HEK293 (cell line): ENCODE results near the gene NEAT1.

ENCODE experiments used
- CTCF ChIA-PET: fragments of 350-600 bp; formaldehyde crosslinking; extraction: SDS; loops from one replicate; lab custom pipeline; 2021; ENCODE audit warnings: antibody characterized with exemption; lab: Yijun Ruan, JAX
- POLR2A ChIA-PET: fragments of 300-600 bp; formaldehyde crosslinking; extraction: SDS; loops from one replicate; lab custom pipeline; 2020; ENCODE audit warnings: antibody characterized with exemption, inconsistent platforms; lab: Yijun Ruan, JAX
- H3K27ac ChIP-seq: fragments of 200-500 bp; sonication (Bioruptor generic); 2 replicates; pipeline ENCODE4 v1.5.1; 2014; ENCODE audit warnings: low read depth, low read length, control low read depth, inconsistent platforms; ENCODE audit errors: extremely low read depth
- H3K36me3 ChIP-seq, 2 experiments: fragments of 200-500 bp in 1 of 2; sonication (Bioruptor generic) in 1 of 2; 1 replicate in 1 of 2; 2 replicates in 1 of 2; pipeline ENCODE4 v1.5.1; 2014 to 2017; ENCODE audit warnings: inconsistent platforms in 2 of 2, low read length in 2 of 2; ENCODE audit not compliant: control insufficient read depth in 2 of 2, insufficient read depth in 1 of 2
- H3K4me1 ChIP-seq: fragments of 200-500 bp; sonication (Bioruptor generic); 2 replicates; pipeline ENCODE4 v1.5.1; 2014; ENCODE audit warnings: mild to moderate bottlenecking, low read length, inconsistent platforms; ENCODE audit not compliant: control insufficient read depth, insufficient read depth
- H3K4me3 ChIP-seq: 2 replicates; pipeline ENCODE4 v1.5.1; 2011; ENCODE audit warnings: low read depth, mild to moderate bottlenecking, control low read depth, low read length, moderate library complexity
- H3K9me3 ChIP-seq: fragments of 200-500 bp; sonication (Bioruptor generic); 2 replicates; pipeline ENCODE4 v1.5.1; 2014; ENCODE audit warnings: low read depth, low read length, inconsistent platforms; ENCODE audit not compliant: control insufficient read depth, insufficient read depth
- FEZF1 ChIP-seq: fragments of 450-650 bp; formaldehyde crosslinking; IDR thresholded peaks from 2 replicates; pipeline ENCODE4 v1.5.1; 2016; ENCODE audit warnings: missing biosample characterization, missing genetic modification characterization
- HOXC10 ChIP-seq: sonication (generic); formaldehyde crosslinking; IDR thresholded peaks from 2 replicates; pipeline ENCODE4 v1.8.1; 2023; ENCODE audit warnings: mild to moderate bottlenecking, missing genetic modification reagents
- KLF1 ChIP-seq: fragments of 450-650 bp; formaldehyde crosslinking; IDR thresholded peaks from 2 replicates; pipeline ENCODE4 v1.5.1; 2016; ENCODE audit warnings: missing biosample characterization, missing genetic modification characterization
- SCRT1 ChIP-seq: fragments of 450-650 bp; formaldehyde crosslinking; IDR thresholded peaks from 2 replicates; pipeline ENCODE4 v1.5.1; 2016; ENCODE audit warnings: missing biosample characterization, missing genetic modification characterization, borderline replicate concordance
- ZBTB48 ChIP-seq: fragments of 450-650 bp; formaldehyde crosslinking; IDR thresholded peaks from 2 replicates; pipeline ENCODE4 v1.5.1; 2016; ENCODE audit warnings: missing biosample characterization, missing genetic modification characterization
- ZNF10 ChIP-seq: fragments of 450-650 bp; formaldehyde crosslinking; IDR thresholded peaks from 2 replicates; pipeline ENCODE4 v1.5.1; 2017; ENCODE audit warnings: missing biosample characterization, missing genetic modification characterization
- ZNF140 ChIP-seq: fragments of 450-650 bp; formaldehyde crosslinking; IDR thresholded peaks from 2 replicates; pipeline ENCODE4 v1.5.1; 2016; ENCODE audit warnings: missing biosample characterization, missing genetic modification characterization
- ZNF148 ChIP-seq: fragments of 450-650 bp; formaldehyde crosslinking; IDR thresholded peaks from 2 replicates; pipeline ENCODE4 v1.5.0; 2017; ENCODE audit warnings: missing biosample characterization, missing genetic modification characterization, borderline replicate concordance
- ZNF155 ChIP-seq: fragments of 450-650 bp; formaldehyde crosslinking; IDR thresholded peaks from 2 replicates; pipeline ENCODE4 v1.5.1; 2016; ENCODE audit warnings: missing biosample characterization, missing genetic modification characterization
- ZNF169 ChIP-seq: fragments of 450-650 bp; formaldehyde crosslinking; IDR thresholded peaks from 2 replicates; pipeline ENCODE4 v1.5.1; 2016; ENCODE audit warnings: missing biosample characterization, missing genetic modification characterization
- ZNF221 ChIP-seq: fragments of 450-650 bp; formaldehyde crosslinking; IDR thresholded peaks from 2 replicates; pipeline ENCODE4 v1.5.1; 2017; ENCODE audit warnings: missing biosample characterization, missing genetic modification characterization, borderline replicate concordance
- ZNF26 ChIP-seq: fragments of 450-650 bp; formaldehyde crosslinking; IDR thresholded peaks from 2 replicates; pipeline ENCODE4 v1.5.1; 2016; ENCODE audit warnings: missing biosample characterization, missing genetic modification characterization
- ZNF311 ChIP-seq: fragments of 450-650 bp; formaldehyde crosslinking; IDR thresholded peaks from 2 replicates; pipeline ENCODE4 v1.5.1; 2017; ENCODE audit warnings: missing biosample characterization, missing genetic modification characterization, borderline replicate concordance
- ZNF366 ChIP-seq: fragments of 450-650 bp; formaldehyde crosslinking; conservative IDR thresholded peaks from 2 replicates; pipeline ENCODE4 v1.5.1; 2016; ENCODE audit warnings: missing biosample characterization, missing genetic modification characterization
- ZNF391 ChIP-seq: fragments of 450-650 bp; formaldehyde crosslinking; IDR thresholded peaks from 2 replicates; pipeline ENCODE4 v1.5.1; 2016; ENCODE audit warnings: low read depth, missing biosample characterization, missing genetic modification characterization, borderline replicate concordance
- ZNF449 ChIP-seq: fragments of 450-650 bp; formaldehyde crosslinking; IDR thresholded peaks from 2 replicates; pipeline ENCODE4 v1.5.1; 2017; ENCODE audit warnings: missing biosample characterization, mild to moderate bottlenecking, missing genetic modification characterization, moderate library complexity
- ZNF501 ChIP-seq: fragments of 450-650 bp; formaldehyde crosslinking; IDR thresholded peaks from 2 replicates; pipeline ENCODE4 v1.5.1; 2016; ENCODE audit warnings: missing biosample characterization, missing genetic modification characterization
- ZNF510 ChIP-seq: fragments of 450-650 bp; formaldehyde crosslinking; IDR thresholded peaks from 2 replicates; pipeline ENCODE4 v1.5.1; 2018; ENCODE audit warnings: mild to moderate bottlenecking, missing genetic modification characterization, missing biosample characterization; ENCODE audit not compliant: insufficient replicate concordance
- ZNF544 ChIP-seq: fragments of 450-650 bp; formaldehyde crosslinking; IDR thresholded peaks from 2 replicates; pipeline ENCODE4 v1.5.0; 2017; ENCODE audit warnings: missing biosample characterization, missing genetic modification characterization
- ZNF555 ChIP-seq: fragments of 450-650 bp; formaldehyde crosslinking; conservative IDR thresholded peaks from 2 replicates; pipeline ENCODE4 v1.5.1; 2017; ENCODE audit warnings: missing biosample characterization, mild to moderate bottlenecking, missing genetic modification characterization, inconsistent platforms
- ZNF560 ChIP-seq: fragments of 450-650 bp; formaldehyde crosslinking; IDR thresholded peaks from 2 replicates; pipeline ENCODE4 v1.5.1; 2017; ENCODE audit warnings: missing biosample characterization, missing genetic modification characterization, borderline replicate concordance
- ZNF600 ChIP-seq: fragments of 450-650 bp; formaldehyde crosslinking; IDR thresholded peaks from 2 replicates; pipeline ENCODE4 v1.5.1; 2016; ENCODE audit warnings: missing biosample characterization, missing genetic modification characterization
- ZNF792 ChIP-seq: fragments of 450-650 bp; formaldehyde crosslinking; IDR thresholded peaks from 2 replicates; pipeline ENCODE4 v1.5.1; 2016; ENCODE audit warnings: missing biosample characterization, missing genetic modification characterization
- ZXDB ChIP-seq: fragments of 450-650 bp; formaldehyde crosslinking; IDR thresholded peaks from 2 replicates; pipeline ENCODE4 v1.5.1; 2016; ENCODE audit warnings: missing biosample characterization, missing genetic modification characterization
- TF ChIP-seq, protein P1 (sequence below): fragments of 450-650 bp; formaldehyde crosslinking; IDR thresholded peaks from 2 replicates; pipeline ENCODE4 v1.5.1; 2016; ENCODE audit warnings: missing biosample characterization, missing genetic modification characterization
- TF ChIP-seq, protein P2 (sequence below): fragments of 450-650 bp; formaldehyde crosslinking; IDR thresholded peaks from 2 replicates; pipeline ENCODE4 v1.5.1; 2016; ENCODE audit warnings: missing biosample characterization, missing genetic modification characterization

NEAT1 gene

GRCh38 chr11:65402790-65403189 is 19.8 kb upstream of the NEAT1 start (continued):
- TF ChIP-seq ZNF26 (tag by site-specific recombination) (no peak), ZNF544 (no peak), ZNF10 (tag by site-specific recombination) (no peak), ZNF221 (tag by site-specific recombination) (no peak), ZNF555 (tag by site-specific recombination) (no peak), ZNF311 (tag by site-specific recombination) (no peak), ZNF449 (tag by site-specific recombination) (no peak), SCRT1 (tag by site-specific recombination) (no peak)
- TF ChIP-seq, protein P1, sequence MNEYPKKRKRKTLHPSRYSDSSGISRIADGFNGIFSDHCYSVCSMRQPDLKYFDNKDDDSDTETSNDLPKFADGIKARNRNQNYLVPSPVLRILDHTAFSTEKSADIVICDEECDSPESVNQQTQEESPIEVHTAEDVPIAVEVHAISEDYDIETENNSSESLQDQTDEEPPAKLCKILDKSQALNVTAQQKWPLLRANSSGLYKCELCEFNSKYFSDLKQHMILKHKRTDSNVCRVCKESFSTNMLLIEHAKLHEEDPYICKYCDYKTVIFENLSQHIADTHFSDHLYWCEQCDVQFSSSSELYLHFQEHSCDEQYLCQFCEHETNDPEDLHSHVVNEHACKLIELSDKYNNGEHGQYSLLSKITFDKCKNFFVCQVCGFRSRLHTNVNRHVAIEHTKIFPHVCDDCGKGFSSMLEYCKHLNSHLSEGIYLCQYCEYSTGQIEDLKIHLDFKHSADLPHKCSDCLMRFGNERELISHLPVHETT, result no peak
- TF ChIP-seq, all 188 proteins: peak for 0

GRCh38 chr11:65403607-65404121 is 18.9 kb upstream of the NEAT1 start:
- Histone ChIP-seq H3K9me3 (no peaks in the 10 kb centered on the region), H3K4me1 (no peaks in the 10 kb centered on the region), H3K36me3 (peaks cover 5 to 47% of the 10 kb centered on the region in 2 experiments; a peak in 2 of 3 replicates), H3K4me3 (no peak overlapping the region), H3K27ac (no peak overlapping the region)
- ChIA-PET POLR2A (interaction anchor here (0.8 kb wide), 1 partner anchor 19 kb away, joined by 3 read pairs; the partner anchor contains the start of gene NEAT1), CTCF (interaction anchor here (0.6 to 2.5 kb wide), 3 partner anchors 12 to 251 kb away, joined by 3 to 10 read pairs (median 4); no protein-coding TSS in a partner anchor)
- TF ChIP-seq FEZF1 (no peak), ZNF560 (no peak), ZXDB (no peak), ZNF10 (tag by site-specific recombination) (no peak), ZNF600 (no peak), KLF1 (tag by site-specific recombination) (no peak), ZBTB48 (tag by site-specific recombination) (no peak), SCRT1 (tag by site-specific recombination) (no peak), ZNF366 (no peak), ZNF501 (tag by site-specific recombination) (no peak), ZNF169 (no peak), ZNF555 (tag by site-specific recombination) (no peak), ZNF140 (tag by site-specific recombination) (no peak), ZNF391 (tag by site-specific recombination) (no peak), HOXC10 (CRISPR knock-in tag) (no peak), ZNF148 (tag by site-specific recombination) (no peak), ZNF155 (tag by site-specific recombination) (no peak), ZNF792 (no peak), ZNF510 (no peak)
- TF ChIP-seq, protein P2, sequence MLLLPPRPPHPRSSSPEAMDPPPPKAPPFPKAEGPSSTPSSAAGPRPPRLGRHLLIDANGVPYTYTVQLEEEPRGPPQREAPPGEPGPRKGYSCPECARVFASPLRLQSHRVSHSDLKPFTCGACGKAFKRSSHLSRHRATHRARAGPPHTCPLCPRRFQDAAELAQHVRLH, result no peak
